Measurements from ENCODE around the gene IFT122.
A peak's percentile ranks its signal among the peaks of the same experiment; 100 is the strongest.
"Not testable (repeated sequence)": the region's sequence is repeated elsewhere in the genome, so short reads cannot be mapped to it uniquely, and the experiment has no call there.

Gene IFT122

GRCh38 chr3:129490273-129490675 lies 50.2 kb downstream of the IFT122 start:
- peak; percentile 96 for TF ChIP-seq CTCF (IDR thresholded peaks at IDR 0.05; ENCODE audit: low read length, missing control alignments)
- DNase-seq (ENCODE audit: low read depth) = peak; percentile 96

GRCh38 chr3:129491077-129491476 lies 51.1 kb downstream of the IFT122 start:
- DNase-seq (ENCODE audit: low read depth); H3K4me3 ChIP-seq (replicated peaks; ENCODE audit: low read depth, low read length): not testable (repeated sequence)

More at GRCh38 chr3:129490273-129490675, 50.2 kb downstream of the IFT122 start:
- no peak overlapping the region for H3K4me3 ChIP-seq (replicated peaks; ENCODE audit: low read depth, low read length)

- TF ChIP-seq CTCF (IDR thresholded peaks at IDR 0.05; ENCODE audit: low read length, missing control alignments) = no peak
Measured at GRCh38 chr3:129491794-129492193, 51.8 kb downstream of the IFT122 start.

DNA sequence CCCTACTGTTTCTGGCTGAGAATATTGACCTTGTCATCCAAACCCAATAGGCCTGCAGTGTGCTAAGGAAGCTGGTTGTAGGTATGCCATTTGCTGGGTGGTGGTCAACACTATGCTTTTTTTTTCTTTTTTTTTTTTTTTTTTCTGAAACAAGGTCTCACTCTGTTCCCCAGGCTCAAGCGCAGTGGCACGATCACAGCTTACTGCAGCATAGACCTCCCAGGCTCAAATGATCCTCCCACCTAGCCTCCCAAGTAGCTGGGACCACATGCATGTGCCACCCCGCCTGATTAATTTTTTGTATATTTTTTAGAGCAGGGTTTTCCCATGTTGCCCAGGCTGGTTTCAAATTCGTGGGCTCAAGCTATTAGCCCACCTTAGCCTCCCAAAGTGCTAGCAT lies 52.7 kb downstream of the IFT122 start:
- DNase-seq (ENCODE audit: low read depth) = no peak
- no peak overlapping the region for H3K4me3 ChIP-seq (replicated peaks; ENCODE audit: low read depth, low read length)
- no peak for TF ChIP-seq CTCF (IDR thresholded peaks at IDR 0.05; ENCODE audit: low read length, missing control alignments)

More at GRCh38 chr3:129491794-129492193, 51.8 kb downstream of the IFT122 start:
- H3K4me3 ChIP-seq (replicated peaks; ENCODE audit: low read depth, low read length) = no peak overlapping the region
- no peak for DNase-seq (ENCODE audit: low read depth)

- H3K4me3 ChIP-seq (replicated peaks; ENCODE audit: low read depth, low read length) = no peak overlapping the region
- no peak for TF ChIP-seq CTCF (IDR thresholded peaks at IDR 0.05; ENCODE audit: low read length, missing control alignments)
- DNase-seq (ENCODE audit: low read depth) = no peak
Measured at GRCh38 chr3:129493206-129493605, 53.2 kb downstream of the IFT122 start.

DNA sequence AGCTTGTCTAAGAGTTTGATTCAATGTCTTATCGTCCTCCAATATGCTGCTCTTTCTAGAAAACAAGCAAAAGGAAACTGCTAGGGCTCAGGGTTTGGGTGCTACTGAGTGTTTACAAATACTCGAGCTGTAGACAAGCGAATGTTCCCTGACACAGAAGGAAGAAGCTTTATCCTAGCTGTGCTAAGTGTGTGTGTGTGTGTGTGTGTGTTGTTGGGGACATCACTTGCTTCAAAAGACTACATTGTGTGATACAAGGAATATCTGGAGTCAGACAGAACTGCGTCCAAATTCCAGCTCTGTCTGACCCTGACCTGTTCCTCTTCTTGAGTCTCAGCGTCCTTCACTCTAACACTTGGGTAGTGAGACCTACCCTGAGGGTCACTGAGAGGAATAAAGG lies 54.5 kb downstream of the IFT122 start:
- H3K4me3 ChIP-seq (replicated peaks; ENCODE audit: low read depth, low read length); DNase-seq (ENCODE audit: low read depth): not testable (repeated sequence)

- peak; percentile 84 for DNase-seq (ENCODE audit: low read depth)
- not testable (repeated sequence) for H3K4me3 ChIP-seq (replicated peaks; ENCODE audit: low read depth, low read length)
Measured at GRCh38 chr3:129495006-129495639, 55.1 kb downstream of the IFT122 start.

- H3K4me3 ChIP-seq (replicated peaks; ENCODE audit: low read depth, low read length); DNase-seq (ENCODE audit: low read depth): not testable (repeated sequence)
Measured at GRCh38 chr3:129497876-129498275, 57.9 kb downstream of the IFT122 start.

GRCh38 chr3:129498603-129499488 lies 58.8 kb downstream of the IFT122 start:
- not testable (repeated sequence) for H3K4me3 ChIP-seq (replicated peaks; ENCODE audit: low read depth, low read length); DNase-seq (ENCODE audit: low read depth)

GRCh38 chr3:129499604-129500333 lies 59.7 kb downstream of the IFT122 start:
- not testable (repeated sequence) for DNase-seq (ENCODE audit: low read depth); H3K4me3 ChIP-seq (replicated peaks; ENCODE audit: low read depth, low read length)

Measured in fibroblast of pulmonary artery (primary cell).